Erythroblast (primary cell): Measurements from ENCODE around the gene TMEM176A.

ENCODE experiments used
- GATA1 ChIP-seq: IDR thresholded peaks from 2 replicates; pipeline ENCODE4 v1.6.1; 2011; ENCODE audit warnings: low read depth, mild to moderate bottlenecking, control low read depth, low read length, moderate library complexity
- POLR2A ChIP-seq: IDR thresholded peaks from 2 replicates; pipeline ENCODE4 v1.6.1; 2011; ENCODE audit warnings: mild to moderate bottlenecking, low read length

DNA sequence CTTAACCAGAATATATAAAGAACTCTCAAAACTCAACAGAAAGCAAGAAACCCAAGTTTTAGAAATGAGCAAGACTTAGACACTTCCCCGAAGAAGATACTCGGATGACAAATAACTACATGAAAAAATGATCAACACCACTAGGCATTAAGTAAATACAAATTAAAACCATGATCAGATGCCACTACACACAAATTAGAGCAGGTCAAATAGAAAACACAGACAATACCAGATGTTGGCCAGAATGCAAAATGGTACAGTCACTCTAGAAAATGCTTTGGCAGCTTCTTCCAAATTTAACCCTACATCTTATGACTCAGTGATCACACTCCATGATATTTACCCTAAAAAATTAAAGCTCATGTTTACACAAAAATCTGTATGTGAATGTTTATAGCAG, 18.4 kb downstream of the TMEM176A start:
- TF ChIP-seq POLR2A: no peak
- no peak for TF ChIP-seq GATA1
